Measurements from ENCODE around the gene VDR. TPM values are rescaled to one million over a fixed set of nuclear protein-coding genes. Genes with fewer than 3 reads are reported as not detected.

VDR gene
- total and polyA plus RNA-seq, 2 donors (not counting 1 experiment from before 2014, with no cell fraction given), result 0.37 to 0.42 TPM

DNA sequence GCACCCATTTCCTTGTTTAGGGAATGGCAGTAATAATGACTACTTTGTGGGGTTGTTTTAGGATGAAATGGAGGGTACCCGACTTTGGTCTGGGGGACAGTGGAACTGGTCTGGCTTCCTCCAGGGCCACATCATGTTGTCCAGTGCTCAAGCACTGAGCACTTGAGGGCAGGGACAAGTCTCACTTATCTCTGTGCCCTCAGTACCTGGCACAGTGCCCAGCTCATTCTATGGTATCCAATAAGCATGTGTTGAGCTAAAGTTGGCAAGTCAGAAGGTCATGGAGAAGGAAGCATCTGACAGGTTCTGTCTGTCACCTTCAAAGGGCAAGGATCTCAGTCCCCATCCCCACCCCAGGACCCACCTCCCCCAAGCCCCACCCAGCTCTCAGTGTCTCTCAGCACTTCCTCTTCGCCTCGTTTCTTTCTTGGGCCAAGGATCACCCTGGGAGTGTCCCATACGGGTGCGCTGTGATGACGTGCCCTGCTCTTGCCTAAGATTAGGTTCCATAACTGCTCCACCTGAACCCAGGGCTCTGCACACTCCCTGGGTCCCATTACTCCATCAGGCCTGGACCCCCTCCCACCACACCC, 34.3 kb upstream of the VDR start:
- Histone ChIP-seq H2AFZ (ENCODE audit: insufficient read depth, low read depth, low read length, poor library complexity, severe bottlenecking) (no peak overlapping the region), H3K27ac (ENCODE audit: low read length in 2 of 2) (no peak overlapping the region), H4K20me1 (ENCODE audit: control insufficient read depth, insufficient read depth, low read length, poor library complexity, severe bottlenecking) (no peaks in the 10 kb centered on the region), H3K36me3 (replicated peaks in 1 of 2; ENCODE audit: control extremely low read depth in 1 of 2, control insufficient read depth in 1 of 2, extremely low read depth in 1 of 2, insufficient read depth in 2 of 2, low read length in 1 of 2) (no peaks in the 10 kb centered on the region), H3K27me3 (replicated peaks in 1 of 4; ENCODE audit: control extremely low read depth in 1 of 4, control insufficient read depth in 3 of 4, insufficient read depth in 4 of 4, low read length in 3 of 4) (peaks cover 0 to 8% (median 2%) of the 10 kb centered on the region in 4 experiments), H3K9ac (ENCODE audit: low read length) (no peak overlapping the region), H3K4me1 (ENCODE audit: control insufficient read depth in 2 of 2, insufficient read depth in 2 of 2, low read length in 2 of 2) (peaks cover 0 to 4% of the 10 kb centered on the region in 2 donors), H3K9me3 (ENCODE audit: control extremely low read depth in 1 of 3, control insufficient read depth in 2 of 3, insufficient read depth in 1 of 3, low read length in 2 of 3) (peaks cover 0 to 9% (median 0%) of the 10 kb centered on the region in 3 donors), H3K4me2 (replicated peaks; ENCODE audit: low read depth, low read length, poor library complexity, severe bottlenecking) (no peak overlapping the region), H3K4me3 (ENCODE audit: control extremely low read depth in 1 of 5, extremely low read depth in 1 of 5, insufficient read depth in 1 of 5, low read depth in 2 of 5, low read length in 4 of 5) (no peak overlapping the region), H3K79me2 (ENCODE audit: control insufficient read depth, insufficient read depth, low read length) (no peaks in the 10 kb centered on the region)
- 85% methylated on average over 6 of the region's 6 CpGs for WGBS (ENCODE audit: insufficient coverage)
- intact Hi-C loops (cut with micrococcal nuclease), result no loop called here
- ATAC-seq (ENCODE audit: low read depth) (no peak), DNase-seq (no peak)
- H3K27me3 Mint-ChIP-seq, result peaks cover 41% of the 10 kb centered on the region
- no peak overlapping the region for H3K4me3 Mint-ChIP-seq
- H3K27ac Mint-ChIP-seq, result no peak overlapping the region
- ChIA-PET POLR2A (no interaction called here), CTCF (no interaction called here)
- H3K9me3 Mint-ChIP-seq (ENCODE audit: insufficient read depth), result no peaks in the 10 kb centered on the region
- TF ChIP-seq EZH2 (IDR thresholded peaks at IDR 0.05; ENCODE audit: borderline replicate concordance, insufficient read depth, low read depth, low read length, poor library complexity, severe bottlenecking), result no peak
- TF ChIP-seq, protein P1, sequence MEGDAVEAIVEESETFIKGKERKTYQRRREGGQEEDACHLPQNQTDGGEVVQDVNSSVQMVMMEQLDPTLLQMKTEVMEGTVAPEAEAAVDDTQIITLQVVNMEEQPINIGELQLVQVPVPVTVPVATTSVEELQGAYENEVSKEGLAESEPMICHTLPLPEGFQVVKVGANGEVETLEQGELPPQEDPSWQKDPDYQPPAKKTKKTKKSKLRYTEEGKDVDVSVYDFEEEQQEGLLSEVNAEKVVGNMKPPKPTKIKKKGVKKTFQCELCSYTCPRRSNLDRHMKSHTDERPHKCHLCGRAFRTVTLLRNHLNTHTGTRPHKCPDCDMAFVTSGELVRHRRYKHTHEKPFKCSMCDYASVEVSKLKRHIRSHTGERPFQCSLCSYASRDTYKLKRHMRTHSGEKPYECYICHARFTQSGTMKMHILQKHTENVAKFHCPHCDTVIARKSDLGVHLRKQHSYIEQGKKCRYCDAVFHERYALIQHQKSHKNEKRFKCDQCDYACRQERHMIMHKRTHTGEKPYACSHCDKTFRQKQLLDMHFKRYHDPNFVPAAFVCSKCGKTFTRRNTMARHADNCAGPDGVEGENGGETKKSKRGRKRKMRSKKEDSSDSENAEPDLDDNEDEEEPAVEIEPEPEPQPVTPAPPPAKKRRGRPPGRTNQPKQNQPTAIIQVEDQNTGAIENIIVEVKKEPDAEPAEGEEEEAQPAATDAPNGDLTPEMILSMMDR (IDR thresholded peaks at IDR 0.05), result no peak
- H3K4me1 Mint-ChIP-seq, result peaks cover 2% of the 10 kb centered on the region

DNA sequence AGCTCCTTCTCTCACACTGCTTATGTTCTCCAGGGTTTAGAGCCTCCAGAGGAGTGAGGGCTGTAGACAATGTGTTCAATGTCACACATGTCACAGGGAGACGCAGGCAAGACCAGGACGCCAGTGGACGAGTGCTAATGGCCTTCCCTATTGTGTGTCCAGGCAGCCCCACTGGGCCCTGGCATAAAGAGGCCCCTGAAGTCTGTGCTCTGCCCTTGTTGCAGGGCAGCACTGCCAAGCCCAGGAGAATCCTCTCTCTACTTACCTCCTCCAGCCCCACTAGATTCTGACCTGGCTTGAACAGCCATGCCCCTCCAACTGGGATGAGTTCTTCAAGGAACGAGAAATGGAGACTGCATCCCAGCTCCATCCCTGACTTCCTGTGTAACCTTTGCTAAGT, 33.8 kb upstream of the VDR start:
- DNase-seq, result no peak
- Mint-ChIP-seq H3K9me3 (ENCODE audit: insufficient read depth) (no peaks in the 10 kb centered on the region), H3K27ac (no peak overlapping the region), H3K4me3 (no peak overlapping the region), H3K27me3 (peaks cover 43% of the 10 kb centered on the region), H3K4me1 (peaks cover 2% of the 10 kb centered on the region)
- intact Hi-C loops (cut with micrococcal nuclease), result no loop called here
- Histone ChIP-seq H2AFZ (ENCODE audit: insufficient read depth, low read depth, low read length, poor library complexity, severe bottlenecking) (no peak overlapping the region), H3K27me3 (replicated peaks in 1 of 4; ENCODE audit: control extremely low read depth in 1 of 4, control insufficient read depth in 3 of 4, insufficient read depth in 4 of 4, low read length in 3 of 4) (peaks cover 0 to 8% (median 2%) of the 10 kb centered on the region in 4 experiments), H3K9me3 (ENCODE audit: control extremely low read depth in 1 of 3, control insufficient read depth in 2 of 3, insufficient read depth in 1 of 3, low read length in 2 of 3) (peaks cover 0 to 7% (median 0%) of the 10 kb centered on the region in 3 donors), H3K4me2 (replicated peaks; ENCODE audit: low read depth, low read length, poor library complexity, severe bottlenecking) (no peak overlapping the region), H3K4me1 (ENCODE audit: control insufficient read depth in 2 of 2, insufficient read depth in 2 of 2, low read length in 2 of 2) (peaks cover 0 to 4% of the 10 kb centered on the region in 2 donors), H4K20me1 (ENCODE audit: control insufficient read depth, insufficient read depth, low read length, poor library complexity, severe bottlenecking) (no peaks in the 10 kb centered on the region), H3K9ac (ENCODE audit: low read length) (no peak overlapping the region), H3K79me2 (ENCODE audit: control insufficient read depth, insufficient read depth, low read length) (no peaks in the 10 kb centered on the region), H3K4me3 (ENCODE audit: control extremely low read depth in 1 of 5, extremely low read depth in 1 of 5, insufficient read depth in 1 of 5, low read depth in 2 of 5, low read length in 4 of 5) (no peak overlapping the region), H3K27ac (ENCODE audit: low read length in 2 of 2) (no peak overlapping the region), H3K36me3 (replicated peaks in 1 of 2; ENCODE audit: control extremely low read depth in 1 of 2, control insufficient read depth in 1 of 2, extremely low read depth in 1 of 2, insufficient read depth in 2 of 2, low read length in 1 of 2) (no peaks in the 10 kb centered on the region)
- no peak for ATAC-seq (ENCODE audit: low read depth)
- WGBS (ENCODE audit: insufficient coverage), result 95% methylated on average over 3 of the region's 4 CpGs
- CTCF ChIA-PET, result no interaction called here
- TF ChIP-seq, protein P1 (IDR thresholded peaks at IDR 0.05), result no peak
- no peak for TF ChIP-seq EZH2 (IDR thresholded peaks at IDR 0.05; ENCODE audit: borderline replicate concordance, insufficient read depth, low read depth, low read length, poor library complexity, severe bottlenecking)
- POLR2A ChIA-PET, result no interaction called here
